ENCODE measurements around the gene RIPPLY3.
"Not testable (repeated sequence)": the region's sequence is repeated elsewhere in the genome, so short reads cannot be mapped to it uniquely, and the experiment has no call there.

The RIPPLY3 gene

DNA sequence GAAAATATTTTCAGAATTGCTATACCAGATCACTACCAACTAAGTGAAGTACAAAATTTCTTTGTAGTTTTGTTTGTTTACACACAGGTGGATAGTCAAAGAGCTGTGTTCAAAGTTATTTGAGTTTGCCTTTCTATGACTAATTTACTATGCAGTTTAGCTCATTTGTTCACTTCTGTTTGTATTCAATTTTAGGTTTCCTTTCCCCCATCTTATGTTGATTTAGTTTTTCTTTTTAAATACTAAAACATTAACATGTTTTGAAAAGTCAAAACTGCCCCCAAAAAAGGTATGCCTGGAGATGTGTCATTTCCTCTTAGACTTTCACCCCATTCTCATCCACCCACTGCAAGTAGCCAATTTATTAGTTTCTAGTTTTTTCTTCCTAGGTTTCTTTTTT is 18.7 kb upstream of the RIPPLY3 start:
- no peak for DNase-seq (ENCODE audit: low read depth)
- H3K27me3 ChIP-seq (replicated peaks; ENCODE audit: control insufficient read depth, insufficient read depth, low read length) = no peaks in the 10 kb centered on the region

DNA sequence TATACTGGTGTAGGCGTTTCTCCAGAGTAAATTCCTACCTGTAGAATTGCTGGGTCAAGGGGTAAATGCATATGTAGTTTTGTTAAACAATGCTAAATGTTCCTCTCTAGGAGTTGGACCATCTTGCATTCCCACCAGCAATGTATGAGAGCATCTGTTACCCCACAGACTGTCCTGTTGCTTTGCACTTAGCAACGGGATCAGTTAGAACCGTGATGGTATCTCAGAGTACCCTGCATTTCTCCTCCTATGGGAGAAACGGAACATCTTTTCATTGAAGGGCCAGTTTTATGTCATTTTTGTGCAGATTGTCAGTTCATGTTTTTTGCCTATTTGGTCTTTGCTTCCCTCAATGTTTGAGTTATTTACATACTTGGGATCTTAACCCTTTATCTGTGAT is 18.0 kb upstream of the RIPPLY3 start:
- H3K9ac ChIP-seq (ENCODE audit: low read length) = no peak overlapping the region
- no peaks in the 10 kb centered on the region for H3K9me3 ChIP-seq (ENCODE audit: control insufficient read depth, low read length)
- no peaks in the 10 kb centered on the region for H3K36me3 ChIP-seq (ENCODE audit: control insufficient read depth, insufficient read depth, low read length, severe bottlenecking)
- H3K4me1 ChIP-seq (ENCODE audit: control insufficient read depth, insufficient read depth, low read length) = peaks cover 17% of the 10 kb centered on the region
- no peak for DNase-seq (ENCODE audit: low read depth)
- no peaks in the 10 kb centered on the region for H3K27me3 ChIP-seq (replicated peaks; ENCODE audit: control insufficient read depth, insufficient read depth, low read length)
- H3K4me3 ChIP-seq (ENCODE audit: low read length) = no peak overlapping the region

More for the DNA sequence above, 18.7 kb upstream of the RIPPLY3 start:
- Histone ChIP-seq H3K9me3 (ENCODE audit: control insufficient read depth, low read length) (no peaks in the 10 kb centered on the region), H3K9ac (ENCODE audit: low read length) (no peak overlapping the region), H3K4me1 (ENCODE audit: control insufficient read depth, insufficient read depth, low read length) (peaks cover 17% of the 10 kb centered on the region), H3K4me3 (ENCODE audit: low read length) (no peak overlapping the region), H3K36me3 (ENCODE audit: control insufficient read depth, insufficient read depth, low read length, severe bottlenecking) (no peaks in the 10 kb centered on the region)

DNA sequence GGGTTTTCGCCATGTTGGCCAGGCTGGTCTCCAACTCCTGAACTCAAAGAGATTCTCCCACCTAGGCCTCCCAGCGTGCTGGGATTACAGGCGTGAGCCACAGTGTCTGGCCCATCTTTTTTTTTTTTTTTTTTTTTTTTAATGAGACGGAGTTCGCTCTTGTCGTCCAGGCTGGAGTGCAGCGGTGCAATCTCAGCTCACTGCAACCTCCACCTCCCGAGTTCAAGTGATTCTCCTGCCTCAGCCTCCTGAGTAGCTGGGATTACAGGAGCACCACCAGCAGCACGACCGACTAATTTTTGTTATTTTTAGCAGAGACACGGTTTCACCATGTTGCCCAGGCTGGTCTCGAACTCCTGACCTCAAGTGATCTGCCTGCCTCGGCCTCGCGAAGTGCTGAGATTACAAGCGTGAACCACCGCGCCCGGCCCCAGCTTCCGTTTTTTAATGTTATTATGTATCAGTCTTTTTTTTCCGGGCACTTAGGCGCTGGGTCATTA is 17.3 kb upstream of the RIPPLY3 start:
- not testable (repeated sequence) for H3K36me3 ChIP-seq (ENCODE audit: control insufficient read depth, insufficient read depth, low read length, severe bottlenecking); H3K9me3 ChIP-seq (ENCODE audit: control insufficient read depth, low read length); H3K27me3 ChIP-seq (replicated peaks; ENCODE audit: control insufficient read depth, insufficient read depth, low read length); DNase-seq (ENCODE audit: low read depth)
- peak overlapping the region; percentile 80 for H3K4me3 ChIP-seq (ENCODE audit: low read length)
- peak overlapping the region; percentile 87 for H3K9ac ChIP-seq (ENCODE audit: low read length)
- H3K4me1 ChIP-seq (ENCODE audit: control insufficient read depth, insufficient read depth, low read length) = peaks cover 17% of the 10 kb centered on the region

DNA sequence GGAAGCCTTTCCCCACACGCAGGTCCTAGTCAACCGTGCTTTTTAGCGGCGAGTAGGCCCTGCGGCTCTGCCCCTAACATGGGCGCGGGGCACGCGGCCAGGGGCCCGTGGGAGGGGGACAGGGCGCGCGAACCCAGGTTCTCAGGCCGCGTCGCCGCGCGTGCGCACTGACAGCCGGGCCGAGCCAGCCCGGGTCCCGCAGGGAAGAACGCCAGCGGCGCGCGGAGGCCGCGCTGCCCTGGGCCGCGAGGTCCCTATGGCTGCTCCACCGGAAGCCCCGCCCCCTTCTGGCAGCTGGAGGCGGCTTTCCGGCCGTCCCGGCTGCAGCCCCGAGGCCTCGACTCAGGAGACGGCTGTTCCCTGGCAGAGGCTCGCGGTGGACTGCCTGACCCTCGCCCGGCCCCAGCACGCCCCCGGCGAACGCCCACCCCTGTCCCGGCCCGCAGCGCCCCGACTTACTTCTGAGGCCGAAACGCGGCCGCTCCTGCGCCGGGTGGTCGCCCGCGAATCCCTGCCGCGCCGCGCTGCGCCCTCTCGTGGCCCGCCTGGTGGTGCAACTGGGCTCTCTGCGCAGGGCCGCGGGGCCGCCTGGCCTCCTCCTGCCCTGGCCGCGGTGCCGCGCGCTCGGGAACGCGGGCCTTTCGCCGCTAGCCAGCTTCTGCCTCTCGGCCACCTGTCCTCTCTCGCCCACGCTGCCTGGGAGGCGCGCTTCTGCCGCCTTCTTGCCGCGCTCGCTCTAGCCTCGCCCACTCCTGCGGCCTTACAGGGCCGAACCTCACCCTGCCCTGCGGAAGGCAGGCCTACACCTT is 16.6 kb upstream of the RIPPLY3 start:
- peaks cover 12% of the 10 kb centered on the region for H3K4me1 ChIP-seq (ENCODE audit: control insufficient read depth, insufficient read depth, low read length)
- no peaks in the 10 kb centered on the region for H3K36me3 ChIP-seq (ENCODE audit: control insufficient read depth, insufficient read depth, low read length, severe bottlenecking)

DNA sequence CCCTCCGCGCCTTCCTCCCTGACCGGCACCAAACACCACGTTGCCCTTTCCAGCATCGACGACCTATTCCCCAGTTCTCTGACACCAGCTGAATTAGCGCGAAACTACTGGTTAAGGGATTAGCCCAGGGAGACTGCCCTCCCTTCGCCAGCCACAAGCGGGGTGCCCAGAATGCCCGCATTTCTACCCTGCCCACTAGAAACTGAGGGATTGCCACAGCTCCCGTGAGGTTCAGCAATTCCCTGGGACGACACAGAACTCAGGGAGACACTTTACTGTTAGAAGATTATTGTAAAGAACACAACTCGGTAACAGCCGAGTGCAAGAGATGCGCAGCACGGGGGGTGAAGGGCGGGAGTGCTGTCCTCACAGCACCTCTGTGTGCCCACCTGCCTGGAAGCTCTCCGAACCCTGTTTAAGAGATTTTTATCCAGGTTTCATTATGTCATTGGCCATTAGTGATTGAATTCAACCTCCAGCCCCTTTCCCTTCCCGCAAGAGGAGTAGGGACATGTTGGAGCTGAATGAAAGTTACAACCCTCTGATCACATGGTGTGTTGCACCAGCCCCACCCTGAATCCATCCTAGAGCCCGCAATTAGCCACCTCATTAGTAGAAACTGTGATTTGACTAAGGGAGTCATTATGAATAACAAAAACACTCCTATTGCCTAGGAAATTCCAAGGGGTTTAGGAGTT is 15.8 kb upstream of the RIPPLY3 start:
- peak overlapping the region; percentile 80 for H3K4me3 ChIP-seq (ENCODE audit: low read length)
- H3K9ac ChIP-seq (ENCODE audit: low read length) = peak overlapping the region; percentile 87
- H3K9me3 ChIP-seq (ENCODE audit: control insufficient read depth, low read length) = no peaks in the 10 kb centered on the region
- DNase-seq (ENCODE audit: low read depth) = no peak
- no peaks in the 10 kb centered on the region for H3K36me3 ChIP-seq (ENCODE audit: control insufficient read depth, insufficient read depth, low read length, severe bottlenecking)
- H3K27me3 ChIP-seq (replicated peaks; ENCODE audit: control insufficient read depth, insufficient read depth, low read length) = peaks cover 5% of the 10 kb centered on the region
- H3K4me1 ChIP-seq (ENCODE audit: control insufficient read depth, insufficient read depth, low read length) = peaks cover 12% of the 10 kb centered on the region

More for the DNA sequence above, 16.6 kb upstream of the RIPPLY3 start:
- Histone ChIP-seq H3K9me3 (ENCODE audit: control insufficient read depth, low read length) (no peaks in the 10 kb centered on the region), H3K9ac (ENCODE audit: low read length) (peak overlapping the region; percentile 87), H3K27me3 (replicated peaks; ENCODE audit: control insufficient read depth, insufficient read depth, low read length) (peaks cover 5% of the 10 kb centered on the region), H3K4me3 (ENCODE audit: low read length) (peak overlapping the region; percentile 80)
- DNase-seq (ENCODE audit: low read depth) = peak; percentile 96

DNA sequence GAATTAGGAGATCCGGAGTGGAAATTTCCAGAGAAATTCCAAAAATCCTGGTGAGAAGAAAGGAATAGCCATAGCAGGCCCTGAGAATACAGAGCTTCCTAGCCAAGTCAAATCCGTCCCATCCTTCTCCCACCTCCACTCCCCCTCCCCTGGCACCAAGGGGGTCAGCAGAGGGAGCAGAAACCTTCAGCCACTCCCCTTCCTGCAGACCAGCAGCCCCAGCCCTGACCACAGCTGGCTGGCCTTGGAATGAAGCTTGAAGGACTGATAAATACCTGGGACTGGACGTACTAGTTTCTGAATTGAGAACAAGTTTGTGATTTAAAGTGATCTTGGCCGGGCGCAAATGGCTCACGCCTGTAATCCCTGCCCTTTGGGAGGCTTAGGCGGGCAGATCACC is 13.8 kb upstream of the RIPPLY3 start:
- Histone ChIP-seq H3K4me1 (ENCODE audit: control insufficient read depth, insufficient read depth, low read length) (peaks cover 12% of the 10 kb centered on the region), H3K27me3 (replicated peaks; ENCODE audit: control insufficient read depth, insufficient read depth, low read length) (peaks cover 13% of the 10 kb centered on the region), H3K9me3 (ENCODE audit: control insufficient read depth, low read length) (no peaks in the 10 kb centered on the region), H3K9ac (ENCODE audit: low read length) (no peak overlapping the region), H3K36me3 (ENCODE audit: control insufficient read depth, insufficient read depth, low read length, severe bottlenecking) (no peaks in the 10 kb centered on the region), H3K4me3 (ENCODE audit: low read length) (no peak overlapping the region)
- no peak for DNase-seq (ENCODE audit: low read depth)

DNA sequence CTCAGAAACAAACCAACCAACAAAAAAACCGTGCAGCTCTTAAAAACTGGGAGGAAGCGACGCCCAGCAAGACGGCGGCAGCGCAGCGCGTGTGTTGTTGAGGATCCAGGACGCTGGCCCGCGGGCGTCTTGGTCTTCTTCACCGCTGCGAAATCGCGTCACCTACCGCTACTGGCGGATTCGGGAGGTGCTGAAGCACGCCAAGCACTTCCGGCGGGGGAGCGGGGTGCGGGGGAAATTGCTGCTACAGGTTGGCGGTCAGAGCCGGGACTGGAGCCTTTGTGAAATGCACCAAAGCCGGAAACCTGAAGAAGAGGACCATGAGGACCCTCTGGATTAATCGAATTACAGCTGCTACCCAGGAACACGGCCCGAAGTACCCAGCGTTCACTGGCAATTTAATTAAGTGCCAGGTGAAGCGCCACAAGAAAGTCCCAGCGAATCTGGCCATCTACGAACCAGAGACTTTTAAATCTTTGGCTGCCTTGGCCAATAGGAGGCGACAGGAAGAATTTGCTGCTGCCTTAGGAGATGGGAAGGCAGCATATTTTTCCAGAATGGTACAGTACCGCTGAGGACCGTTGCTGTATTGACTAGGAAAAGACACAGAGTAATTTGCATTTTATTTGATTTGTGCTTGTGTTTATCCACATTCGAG is 11.9 kb upstream of the RIPPLY3 start:
- Histone ChIP-seq H3K9ac (ENCODE audit: low read length) (no peak overlapping the region), H3K9me3 (ENCODE audit: control insufficient read depth, low read length) (no peaks in the 10 kb centered on the region), H3K36me3 (ENCODE audit: control insufficient read depth, insufficient read depth, low read length, severe bottlenecking) (no peaks in the 10 kb centered on the region), H3K4me1 (ENCODE audit: control insufficient read depth, insufficient read depth, low read length) (peaks cover 6% of the 10 kb centered on the region), H3K4me3 (ENCODE audit: low read length) (peak overlapping the region; percentile 47), H3K27me3 (replicated peaks; ENCODE audit: control insufficient read depth, insufficient read depth, low read length) (peaks cover 13% of the 10 kb centered on the region)
- DNase-seq (ENCODE audit: low read depth) = no peak

DNA sequence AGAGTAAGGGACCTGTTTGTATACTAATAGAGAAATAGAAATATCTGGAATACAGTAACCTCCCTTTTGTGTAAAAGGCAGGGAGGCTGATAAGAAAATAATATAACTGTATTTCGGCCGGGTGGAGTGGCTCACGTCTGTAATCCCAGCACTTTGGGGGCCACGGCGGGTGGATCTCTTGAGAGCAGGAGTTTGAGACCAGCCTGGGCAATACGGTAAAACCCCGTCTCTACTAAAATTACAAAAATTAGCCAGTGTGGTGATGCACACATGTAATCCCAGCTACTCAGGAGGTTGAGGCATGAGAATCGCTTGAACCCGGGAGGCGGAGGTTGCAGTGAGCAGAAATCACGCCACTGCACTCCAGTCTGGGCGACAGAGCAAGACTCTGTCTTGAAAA is 11.2 kb upstream of the RIPPLY3 start:
- not testable (repeated sequence) for H3K9ac ChIP-seq (ENCODE audit: low read length); DNase-seq (ENCODE audit: low read depth); H3K4me1 ChIP-seq (ENCODE audit: control insufficient read depth, insufficient read depth, low read length); H3K4me3 ChIP-seq (ENCODE audit: low read length); H3K9me3 ChIP-seq (ENCODE audit: control insufficient read depth, low read length); H3K36me3 ChIP-seq (ENCODE audit: control insufficient read depth, insufficient read depth, low read length, severe bottlenecking)
- peaks cover 13% of the 10 kb centered on the region for H3K27me3 ChIP-seq (replicated peaks; ENCODE audit: control insufficient read depth, insufficient read depth, low read length)

DNA sequence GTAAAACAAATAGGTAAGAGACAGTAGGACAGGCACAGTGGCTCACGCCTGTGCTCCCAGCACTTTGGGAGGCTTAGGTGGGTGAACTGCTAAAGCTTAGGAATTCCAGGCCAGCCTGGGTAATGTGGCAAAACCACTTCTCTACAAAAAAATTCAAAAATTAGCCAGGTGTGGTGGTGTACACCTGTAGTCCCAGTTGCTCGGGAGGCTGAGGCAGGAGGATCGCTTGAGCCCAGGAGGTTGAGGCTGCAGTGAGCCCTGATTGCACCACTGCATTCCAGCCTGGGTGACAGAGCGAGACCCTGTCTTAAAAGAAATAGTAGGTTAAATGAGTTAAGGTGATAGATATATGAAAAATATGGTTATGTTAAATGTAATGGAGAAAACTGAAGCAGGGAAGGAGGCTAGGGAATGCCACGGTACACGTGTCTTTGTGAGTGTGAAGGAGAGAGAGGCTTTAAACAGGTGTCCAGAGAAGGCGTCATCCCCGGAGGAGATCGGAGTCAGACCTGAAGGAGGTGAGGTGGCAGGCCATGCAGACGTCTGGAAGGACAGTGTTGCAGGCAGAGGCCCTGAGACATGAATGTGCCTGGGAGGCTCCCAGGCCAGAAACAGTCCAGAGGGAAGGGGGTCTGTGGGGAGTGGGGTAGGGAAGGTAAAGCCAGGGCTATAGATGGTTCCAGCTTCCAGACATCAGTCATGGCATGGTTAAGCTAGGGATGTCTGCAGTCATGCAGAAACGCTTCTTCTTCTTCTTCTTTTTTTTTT is 7.2 kb upstream of the RIPPLY3 start:
- no peak for DNase-seq (ENCODE audit: low read depth)

DNA sequence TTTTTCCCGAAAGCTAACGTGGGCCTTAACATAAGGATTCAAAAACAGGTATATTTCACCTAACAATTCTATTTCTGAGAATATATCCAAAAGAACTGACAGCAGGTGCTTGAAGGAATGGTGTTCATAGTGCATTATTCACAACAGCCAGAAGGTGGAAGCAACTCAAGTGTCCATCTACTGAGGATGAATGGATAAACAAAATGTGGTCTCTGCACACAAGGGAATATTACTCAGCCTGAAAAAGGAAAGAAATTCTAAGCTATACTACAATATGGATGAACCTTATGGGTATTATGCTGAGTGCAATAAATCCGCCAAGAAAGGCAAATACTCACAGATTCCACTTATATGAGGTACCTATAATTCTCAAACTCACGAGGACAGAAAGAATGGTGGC is 6.1 kb upstream of the RIPPLY3 start:
- H3K27me3 ChIP-seq (replicated peaks; ENCODE audit: control insufficient read depth, insufficient read depth, low read length) = peaks cover 8% of the 10 kb centered on the region
- no peak for DNase-seq (ENCODE audit: low read depth)
- H3K4me1 ChIP-seq (ENCODE audit: control insufficient read depth, insufficient read depth, low read length) = no peaks in the 10 kb centered on the region
- H3K4me3 ChIP-seq (ENCODE audit: low read length) = no peak overlapping the region
- no peaks in the 10 kb centered on the region for H3K9me3 ChIP-seq (ENCODE audit: control insufficient read depth, low read length)
- no peak overlapping the region for H3K9ac ChIP-seq (ENCODE audit: low read length)
- no peaks in the 10 kb centered on the region for H3K36me3 ChIP-seq (ENCODE audit: control insufficient read depth, insufficient read depth, low read length, severe bottlenecking)

More for the DNA sequence above, 7.2 kb upstream of the RIPPLY3 start:
- H3K36me3 ChIP-seq (ENCODE audit: control insufficient read depth, insufficient read depth, low read length, severe bottlenecking) = no peaks in the 10 kb centered on the region
- no peaks in the 10 kb centered on the region for H3K4me1 ChIP-seq (ENCODE audit: control insufficient read depth, insufficient read depth, low read length)
- no peaks in the 10 kb centered on the region for H3K9me3 ChIP-seq (ENCODE audit: control insufficient read depth, low read length)
- H3K27me3 ChIP-seq (replicated peaks; ENCODE audit: control insufficient read depth, insufficient read depth, low read length) = peaks cover 11% of the 10 kb centered on the region
- no peak overlapping the region for H3K4me3 ChIP-seq (ENCODE audit: low read length)
- no peak overlapping the region for H3K9ac ChIP-seq (ENCODE audit: low read length)

All from adipocyte (in vitro differentiated cells).